ENCODE results near the gene PIP5K1C.

PIP5K1C gene

GRCh38 chr19:3591876-3592613 is 108.2 kb downstream of the PIP5K1C start:
- Histone ChIP-seq H3K4me3 (ENCODE audit: low read depth, low read length) (no peak overlapping the region), H3K36me3 (replicated peaks) (no peaks in the 10 kb centered on the region), H3K27ac (no peak overlapping the region), H3K27me3 (replicated peaks) (no peaks in the 10 kb centered on the region)
- TF ChIP-seq CTCF (IDR thresholded peaks at IDR 0.05; ENCODE audit: low read depth, low read length, missing control alignments), result no peak
- DNase-seq, result no peak
- in situ Hi-C loops (cut with HindIII; ENCODE audit: low pct_ligation_motif_present, low sequenced_read_pairs), result no loop called here

GRCh38 chr19:3590991-3591659 is 109.1 kb downstream of the PIP5K1C start:
- no peak for TF ChIP-seq CTCF (IDR thresholded peaks at IDR 0.05; ENCODE audit: low read depth, low read length, missing control alignments)
- Histone ChIP-seq H3K4me3 (ENCODE audit: low read depth, low read length) (no peak overlapping the region), H3K36me3 (replicated peaks) (no peaks in the 10 kb centered on the region), H3K27ac (no peak overlapping the region), H3K27me3 (replicated peaks) (no peaks in the 10 kb centered on the region)
- in situ Hi-C loops (cut with HindIII; ENCODE audit: low pct_ligation_motif_present, low sequenced_read_pairs), result no loop called here
- no peak for DNase-seq

- Histone ChIP-seq H3K27me3 (replicated peaks) (no peaks in the 10 kb centered on the region), H3K36me3 (replicated peaks) (no peaks in the 10 kb centered on the region), H3K27ac (no peak overlapping the region), H3K4me3 (ENCODE audit: low read depth, low read length) (no peak overlapping the region)
- DNase-seq, result no peak
- TF ChIP-seq CTCF (IDR thresholded peaks at IDR 0.05; ENCODE audit: low read depth, low read length, missing control alignments), result no peak
- in situ Hi-C loops (cut with HindIII; ENCODE audit: low pct_ligation_motif_present, low sequenced_read_pairs), result no loop called here
Measured at GRCh38 chr19:3589949-3590348, 110.3 kb downstream of the PIP5K1C start.

- H3K36me3 ChIP-seq (replicated peaks), result no peaks in the 10 kb centered on the region
- H3K4me3 ChIP-seq (ENCODE audit: low read depth, low read length), result no peak overlapping the region
- H3K27me3 ChIP-seq (replicated peaks), result no peaks in the 10 kb centered on the region
- TF ChIP-seq CTCF (IDR thresholded peaks at IDR 0.05; ENCODE audit: low read depth, low read length, missing control alignments), result no peak
- no peak for DNase-seq
- H3K27ac ChIP-seq, result no peak overlapping the region
- in situ Hi-C loops (cut with HindIII; ENCODE audit: low pct_ligation_motif_present, low sequenced_read_pairs), result no loop called here
Measured at GRCh38 chr19:3589439-3589838, 110.8 kb downstream of the PIP5K1C start.

- Histone ChIP-seq H3K27me3 (replicated peaks) (no peaks in the 10 kb centered on the region), H3K27ac (no peak overlapping the region), H3K36me3 (replicated peaks) (no peaks in the 10 kb centered on the region), H3K4me3 (ENCODE audit: low read depth, low read length) (no peak overlapping the region)
- no peak for TF ChIP-seq CTCF (IDR thresholded peaks at IDR 0.05; ENCODE audit: low read depth, low read length, missing control alignments)
- in situ Hi-C loops (cut with HindIII; ENCODE audit: low pct_ligation_motif_present, low sequenced_read_pairs), result no loop called here
- no peak for DNase-seq
Measured at GRCh38 chr19:3586707-3587346, 113.4 kb downstream of the PIP5K1C start.
